Trophoblast cell (in vitro differentiated cells and primary cell): ENCODE measurements around the gene ARHGAP23.

ENCODE experiments used
- DNase-seq, 2 donors: peaks; one replicate each; pipeline ENCODE4 v3.0.0-alpha.2; 2016
- H2AFZ ChIP-seq: 2 replicates; pipeline ENCODE4 v1.6.1; 2013; ENCODE audit warnings: low read length, moderate library complexity, mild to moderate bottlenecking; ENCODE audit not compliant: insufficient read depth, poor library complexity
- H2AK5ac ChIP-seq: 2 replicates; pipeline ENCODE4 v1.6.1; 2013; ENCODE audit warnings: mild to moderate bottlenecking, low read length
- H2BK120ac ChIP-seq: 2 replicates; pipeline ENCODE4 v1.6.1; 2013; ENCODE audit warnings: low read length, mild to moderate bottlenecking, moderate library complexity; ENCODE audit not compliant: insufficient read depth, poor library complexity
- H2BK12ac ChIP-seq: 2 replicates; pipeline ENCODE4 v1.6.1; 2013; ENCODE audit warnings: mild to moderate bottlenecking, low read length, moderate library complexity
- H2BK5ac ChIP-seq: 2 replicates; pipeline ENCODE4 v1.6.1; 2013; ENCODE audit warnings: low read length, low read depth, moderate library complexity, mild to moderate bottlenecking; ENCODE audit not compliant: poor library complexity
- H3K14ac ChIP-seq: 2 replicates; pipeline ENCODE4 v1.6.1; 2013; ENCODE audit warnings: mild to moderate bottlenecking, low read length
- H3K18ac ChIP-seq: 2 replicates; pipeline ENCODE4 v1.6.1; 2013; ENCODE audit warnings: mild to moderate bottlenecking, low read length
- H3K23ac ChIP-seq: 2 replicates; pipeline ENCODE4 v1.6.1; 2013; ENCODE audit warnings: low read length
- H3K27ac ChIP-seq: 2 replicates; pipeline ENCODE4 v1.5.1; 2013; ENCODE audit warnings: low read depth, mild to moderate bottlenecking, inconsistent platforms, low read length, moderate library complexity
- H3K27me3 ChIP-seq: 2 replicates; pipeline ENCODE4 v1.6.1; 2013; ENCODE audit warnings: inconsistent platforms, mild to moderate bottlenecking, low read length, moderate library complexity; ENCODE audit not compliant: insufficient read depth
- H3K36me3 ChIP-seq, 2 experiments: 1 replicate in 1 of 2; 2 replicates in 1 of 2; pipeline ENCODE4 v1.6.1; 2013; ENCODE audit warnings: low read length in 2 of 2, mild to moderate bottlenecking in 2 of 2, moderate library complexity in 1 of 2; ENCODE audit not compliant: insufficient read depth in 2 of 2, control insufficient read depth in 1 of 2
- H3K4ac ChIP-seq: 2 replicates; pipeline ENCODE4 v1.6.1; 2013; ENCODE audit warnings: low read depth, mild to moderate bottlenecking, low read length, moderate library complexity
- H3K4me1 ChIP-seq, 2 experiments: 1 replicate in 1 of 2; 2 replicates in 1 of 2; pipeline ENCODE4 v1.6.1; 2013; ENCODE audit warnings: low read length in 2 of 2, mild to moderate bottlenecking in 2 of 2, moderate library complexity in 1 of 2; ENCODE audit not compliant: insufficient read depth in 2 of 2, control insufficient read depth in 1 of 2
- H3K4me2 ChIP-seq: 2 replicates; pipeline ENCODE4 v1.6.1; 2013; ENCODE audit warnings: inconsistent platforms, mild to moderate bottlenecking, low read length, moderate library complexity
- H3K4me3 ChIP-seq: 2 replicates; pipeline ENCODE4 v1.5.1; 2013; ENCODE audit warnings: mild to moderate bottlenecking, low read depth, low read length, inconsistent platforms
- H3K79me1 ChIP-seq: one replicate; pipeline ENCODE4 v1.6.1; 2013; ENCODE audit warnings: low read length
- H3K79me2 ChIP-seq: 2 replicates; pipeline ENCODE4 v1.6.1; 2013; ENCODE audit warnings: low read length, mild to moderate bottlenecking; ENCODE audit not compliant: control insufficient read depth, insufficient read depth, poor library complexity
- H3K9ac ChIP-seq: 2 replicates; pipeline ENCODE4 v1.6.1; 2013; ENCODE audit warnings: mild to moderate bottlenecking, low read length
- H3K9me3 ChIP-seq: 2 replicates; pipeline ENCODE4 v1.6.1; 2013; ENCODE audit warnings: low read depth, mild to moderate bottlenecking, control low read depth, inconsistent platforms, low read length; ENCODE audit not compliant: insufficient read depth
- H4K12ac ChIP-seq: 2 replicates; pipeline ENCODE4 v1.6.1; 2013; ENCODE audit warnings: low read depth, mild to moderate bottlenecking, low read length, moderate library complexity
- H4K8ac ChIP-seq: 2 replicates; pipeline ENCODE4 v1.6.1; 2013; ENCODE audit warnings: low read depth, mild to moderate bottlenecking, low read length, moderate library complexity
- H4K91ac ChIP-seq: one replicate; pipeline ENCODE4 v1.6.1; 2013; ENCODE audit warnings: low read depth, mild to moderate bottlenecking, low read length, moderate library complexity
- WGBS: extraction: QIAGEN DNeasy Blood & Tissue Kit; methylation state at CpG from one replicate; pipeline ENCODE4 v1.1.7; 2013; ENCODE audit warnings: missing lambda C conversion rate; ENCODE audit not compliant: insufficient read length, insufficient coverage; ENCODE audit errors: extremely low coverage; 5-methylcytosine and 5-hydroxymethylcytosine counted together

The ARHGAP23 gene

GRCh38 chr17:38400286-38400685 is 28.0 kb upstream of the ARHGAP23 start:
- no peak overlapping the region for H2AFZ ChIP-seq
- no peak overlapping the region for H4K12ac ChIP-seq
- H3K23ac ChIP-seq: no peak overlapping the region
- H3K4me3 ChIP-seq: no peak overlapping the region
- no peak overlapping the region for H3K18ac ChIP-seq
- no peak overlapping the region for H2BK12ac ChIP-seq
- H3K4ac ChIP-seq: no peak overlapping the region
- no peak overlapping the region for H3K14ac ChIP-seq
- H2BK5ac ChIP-seq: no peak overlapping the region
- H3K79me2 ChIP-seq: no peaks in the 10 kb centered on the region
- H4K91ac ChIP-seq: no peak overlapping the region
- no peak overlapping the region for H3K27ac ChIP-seq
- peaks cover 0 to 3% of the 10 kb centered on the region in 2 experiments for H3K4me1 ChIP-seq
- peaks cover 23 to 38% of the 10 kb centered on the region in 2 experiments for H3K36me3 ChIP-seq
- H2AK5ac ChIP-seq: no peak overlapping the region
- DNase-seq: no peak
- WGBS: no CpG with 5 or more reads among the region's 6 CpGs
- no peak overlapping the region for H4K8ac ChIP-seq
- H3K4me2 ChIP-seq: no peak overlapping the region
- H3K9me3 ChIP-seq: no peaks in the 10 kb centered on the region
- no peak overlapping the region for H2BK120ac ChIP-seq
- no peaks in the 10 kb centered on the region for H3K27me3 ChIP-seq
- no peaks in the 10 kb centered on the region for H3K79me1 ChIP-seq
- no peak overlapping the region for H3K9ac ChIP-seq

DNA sequence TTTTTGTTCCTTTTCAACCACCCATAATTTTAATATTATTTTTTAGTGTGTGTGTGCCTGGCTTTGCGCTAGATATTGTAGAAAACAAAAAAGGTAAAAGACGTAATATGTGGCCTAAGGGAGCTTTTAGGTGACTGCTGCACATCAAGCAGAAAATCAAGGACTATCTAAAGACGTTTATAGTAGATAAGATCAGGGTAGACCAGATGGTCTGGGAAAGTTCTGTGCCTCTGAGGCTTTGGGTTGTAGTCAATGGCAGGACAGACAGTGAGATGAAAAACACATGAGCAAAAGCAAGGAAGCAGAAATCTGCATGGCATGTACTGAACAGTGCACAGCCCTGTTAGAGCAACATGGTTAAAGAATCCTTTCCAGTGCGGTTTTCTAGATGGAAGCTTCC is 26.8 kb upstream of the ARHGAP23 start:
- no peak overlapping the region for H3K23ac ChIP-seq
- H3K4me1 ChIP-seq: no peaks in the 10 kb centered on the region
- H2BK120ac ChIP-seq: no peak overlapping the region
- no peak overlapping the region for H4K12ac ChIP-seq
- H3K27me3 ChIP-seq: no peaks in the 10 kb centered on the region
- H2BK12ac ChIP-seq: no peak overlapping the region
- no peak overlapping the region for H3K27ac ChIP-seq
- no peak overlapping the region for H3K4me2 ChIP-seq
- no peak for DNase-seq
- H3K4me3 ChIP-seq: no peak overlapping the region
- H3K14ac ChIP-seq: no peak overlapping the region
- no peak overlapping the region for H4K91ac ChIP-seq
- no peak overlapping the region for H4K8ac ChIP-seq
- no CpG with 5 or more reads among the region's 4 CpGs for WGBS
- no peaks in the 10 kb centered on the region for H3K79me1 ChIP-seq
- H3K18ac ChIP-seq: no peak overlapping the region
- H2AK5ac ChIP-seq: no peak overlapping the region
- H3K9ac ChIP-seq: no peak overlapping the region
- no peaks in the 10 kb centered on the region for H3K79me2 ChIP-seq
- no peak overlapping the region for H2AFZ ChIP-seq
- H3K36me3 ChIP-seq: peaks cover 20 to 33% of the 10 kb centered on the region in 2 experiments
- H3K9me3 ChIP-seq: no peaks in the 10 kb centered on the region
- H3K4ac ChIP-seq: no peak overlapping the region
- H2BK5ac ChIP-seq: no peak overlapping the region

GRCh38 chr17:38402897-38403296 is 25.4 kb upstream of the ARHGAP23 start:
- no peak overlapping the region for H3K4ac ChIP-seq

GRCh38 chr17:38403491-38403890 is 24.8 kb upstream of the ARHGAP23 start:
- no peaks in the 10 kb centered on the region for H3K27me3 ChIP-seq
- no peak overlapping the region for H2BK5ac ChIP-seq
- no peaks in the 10 kb centered on the region for H3K4me1 ChIP-seq
- no peaks in the 10 kb centered on the region for H3K79me2 ChIP-seq
- H2BK120ac ChIP-seq: no peak overlapping the region
- DNase-seq: no peak
- no peak overlapping the region for H3K27ac ChIP-seq
- no peak overlapping the region for H4K91ac ChIP-seq
- H3K9ac ChIP-seq: no peak overlapping the region
- WGBS: no CpG with 5 or more reads among the region's 4 CpGs
- H4K12ac ChIP-seq: no peak overlapping the region
- H2AK5ac ChIP-seq: no peak overlapping the region
- H3K23ac ChIP-seq: no peak overlapping the region
- no peak overlapping the region for H4K8ac ChIP-seq
- H3K4me2 ChIP-seq: no peak overlapping the region
- H2BK12ac ChIP-seq: no peak overlapping the region
- H3K36me3 ChIP-seq: peaks cover 18 to 33% of the 10 kb centered on the region in 2 experiments
- H3K79me1 ChIP-seq: no peaks in the 10 kb centered on the region
- no peak overlapping the region for H3K4ac ChIP-seq
- H2AFZ ChIP-seq: no peak overlapping the region
- H3K18ac ChIP-seq: no peak overlapping the region
- H3K14ac ChIP-seq: no peak overlapping the region
- H3K4me3 ChIP-seq: no peak overlapping the region
- H3K9me3 ChIP-seq: no peaks in the 10 kb centered on the region

More at GRCh38 chr17:38402897-38403296, 25.4 kb upstream of the ARHGAP23 start:
- no peak overlapping the region for H2BK120ac ChIP-seq
- no peak overlapping the region for H3K4me2 ChIP-seq
- no peaks in the 10 kb centered on the region for H3K9me3 ChIP-seq
- no peak overlapping the region for H3K14ac ChIP-seq
- H3K36me3 ChIP-seq: peaks cover 18 to 33% of the 10 kb centered on the region in 2 experiments
- no CpG with 5 or more reads among the region's 5 CpGs for WGBS
- no peak overlapping the region for H3K23ac ChIP-seq
- no peak for DNase-seq
- no peak overlapping the region for H4K8ac ChIP-seq
- no peaks in the 10 kb centered on the region for H3K4me1 ChIP-seq
- H3K27me3 ChIP-seq: no peaks in the 10 kb centered on the region
- no peaks in the 10 kb centered on the region for H3K79me1 ChIP-seq
- H2AK5ac ChIP-seq: no peak overlapping the region
- no peak overlapping the region for H4K91ac ChIP-seq
- H3K79me2 ChIP-seq: no peaks in the 10 kb centered on the region
- no peak overlapping the region for H4K12ac ChIP-seq
- no peak overlapping the region for H3K9ac ChIP-seq
- H2AFZ ChIP-seq: no peak overlapping the region
- no peak overlapping the region for H2BK12ac ChIP-seq
- no peak overlapping the region for H3K4me3 ChIP-seq
- H2BK5ac ChIP-seq: no peak overlapping the region
- H3K27ac ChIP-seq: no peak overlapping the region
- H3K18ac ChIP-seq: no peak overlapping the region
